Glomerular endothelial cell (primary cell): Measurements from ENCODE around the gene NINJ1. TPM values are rescaled to one million over a fixed set of nuclear protein-coding genes. Genes with fewer than 3 reads are reported as not detected.
A peak's percentile ranks its signal among the peaks of the same experiment; 100 is the strongest.
"Not testable (repeated sequence)": the region's sequence is repeated elsewhere in the genome, so short reads cannot be mapped to it uniquely, and the experiment has no call there.

Experiments
- DNase-seq: peaks from one replicate; pipeline ENCODE4 v3.0.0-alpha.2; 2011; ENCODE audit warnings: low read depth, low spot score; ENCODE audit errors: extremely low read depth
- total RNA-seq: library from RNA; depleted of rRNA; stranded (reverse); fragments of >200 nt; gene quantifications from 2 replicates; pipeline ENCODE4 v1.2.3, GENCODE V29; 2015

Gene NINJ1
- total RNA-seq, 1 donor from 2014 or later, result 150 TPM

DNA sequence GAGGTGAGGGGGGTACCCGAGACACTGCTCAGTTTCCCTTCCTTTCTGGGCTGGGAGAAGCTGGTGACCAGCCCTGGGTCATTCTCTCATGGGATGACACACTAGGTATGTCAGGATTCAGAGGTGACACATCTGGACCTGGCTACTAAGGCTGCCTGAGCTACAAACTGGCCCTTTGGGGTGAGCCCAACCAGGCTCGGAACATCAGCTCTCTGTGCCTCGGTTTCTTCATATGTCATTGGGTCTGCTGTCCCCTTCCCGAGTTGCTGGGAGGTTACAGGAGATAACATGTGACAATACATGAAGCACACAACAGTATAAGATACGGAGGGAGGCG, 26.3 kb downstream of the NINJ1 start:
- no peak for DNase-seq

- no peak for DNase-seq
Measured at GRCh38 chr9:93107151-93107824, 26.8 kb downstream of the NINJ1 start.

DNA sequence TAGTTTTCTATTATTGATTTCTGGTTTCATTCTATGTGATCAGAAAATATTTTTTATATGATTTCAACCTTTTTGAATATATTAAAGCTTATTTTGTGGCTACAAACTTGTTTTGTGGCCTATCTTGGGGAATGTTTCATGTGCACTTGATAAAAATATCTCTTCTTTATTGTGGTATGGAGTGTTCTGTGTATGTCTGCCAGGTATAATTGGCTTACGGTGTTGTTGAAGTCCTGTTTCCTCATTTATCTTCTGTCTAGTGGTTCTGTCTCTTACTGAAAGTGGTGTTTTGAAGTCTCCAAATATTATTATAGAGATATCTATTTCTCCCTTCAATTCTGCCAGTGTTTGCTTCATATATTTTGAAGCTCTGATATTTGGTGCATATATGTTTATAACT, 28.4 kb downstream of the NINJ1 start:
- DNase-seq, result no peak

DNA sequence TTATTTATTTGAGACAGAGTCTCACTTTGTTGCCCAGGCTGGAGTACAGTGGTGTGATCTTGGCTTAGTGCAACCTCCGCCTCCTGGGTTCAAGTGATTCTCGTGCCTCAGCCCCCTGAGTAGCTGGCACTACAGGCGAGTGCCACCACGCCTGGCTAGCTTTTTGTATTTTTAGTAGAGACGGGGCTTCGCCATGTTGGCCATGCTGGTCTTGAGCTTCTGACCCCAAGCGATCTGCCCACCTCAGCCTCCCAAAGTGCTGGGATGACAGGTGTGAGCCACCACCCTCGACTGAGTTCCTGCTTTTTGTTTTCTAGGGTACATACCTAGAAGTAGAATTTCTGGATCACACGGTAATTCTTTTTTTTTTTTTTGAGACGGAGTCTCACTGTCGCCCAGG, 33.0 kb downstream of the NINJ1 start:
- not testable (repeated sequence) for DNase-seq

DNA sequence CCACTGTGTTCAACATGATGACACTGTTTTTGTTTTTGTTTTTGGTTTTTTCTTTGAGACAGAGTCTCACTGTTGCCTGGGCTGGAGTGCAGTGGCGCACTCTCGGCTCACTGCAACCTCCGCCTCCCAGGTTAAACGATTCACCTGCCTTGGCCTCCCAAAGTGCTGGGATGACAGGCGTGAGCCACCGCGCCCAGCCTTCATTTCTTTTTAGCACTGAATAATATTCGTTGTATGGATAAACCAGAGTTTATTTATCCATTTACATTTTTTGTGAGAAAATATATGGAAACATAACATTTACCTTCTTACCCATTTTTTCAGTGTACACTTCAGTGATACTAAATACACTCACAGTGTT, 33.8 kb downstream of the NINJ1 start:
- no peak for DNase-seq

GRCh38 chr9:93099551-93100275, 34.3 kb downstream of the NINJ1 start:
- DNase-seq, result no peak

GRCh38 chr9:93098236-93098946, 35.7 kb downstream of the NINJ1 start:
- peak; percentile 78 for DNase-seq

GRCh38 chr9:93097511-93098201, 36.4 kb downstream of the NINJ1 start:
- DNase-seq, result no peak

DNA sequence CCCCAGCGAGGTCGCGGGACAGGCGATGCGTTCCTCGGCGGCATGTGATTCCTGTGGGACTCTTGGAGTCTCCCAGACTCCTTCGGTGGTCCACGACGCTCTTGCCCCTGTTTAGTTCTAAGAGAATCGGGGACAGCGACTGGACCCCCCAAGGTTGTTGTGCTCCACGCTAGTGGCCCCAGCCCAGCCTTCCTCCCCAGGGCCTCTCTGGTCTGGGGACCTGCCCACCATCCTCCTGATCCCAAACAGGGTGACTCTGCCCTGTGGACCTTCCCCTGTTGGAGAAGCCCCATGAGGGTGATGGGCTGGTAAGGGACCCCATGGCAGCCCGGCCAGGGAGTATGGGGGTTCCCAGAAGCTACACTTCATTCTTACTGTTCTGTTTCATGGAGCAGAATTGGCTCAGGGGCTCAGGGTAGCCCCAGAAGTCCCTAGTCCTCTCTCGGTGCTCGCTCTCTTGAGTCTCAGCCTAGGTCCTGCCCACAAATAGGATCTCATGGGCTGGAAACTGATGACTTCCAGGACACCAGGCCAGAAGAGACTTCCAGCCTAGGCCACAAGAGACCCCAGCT, 37.2 kb downstream of the NINJ1 start:
- no peak for DNase-seq

DNA sequence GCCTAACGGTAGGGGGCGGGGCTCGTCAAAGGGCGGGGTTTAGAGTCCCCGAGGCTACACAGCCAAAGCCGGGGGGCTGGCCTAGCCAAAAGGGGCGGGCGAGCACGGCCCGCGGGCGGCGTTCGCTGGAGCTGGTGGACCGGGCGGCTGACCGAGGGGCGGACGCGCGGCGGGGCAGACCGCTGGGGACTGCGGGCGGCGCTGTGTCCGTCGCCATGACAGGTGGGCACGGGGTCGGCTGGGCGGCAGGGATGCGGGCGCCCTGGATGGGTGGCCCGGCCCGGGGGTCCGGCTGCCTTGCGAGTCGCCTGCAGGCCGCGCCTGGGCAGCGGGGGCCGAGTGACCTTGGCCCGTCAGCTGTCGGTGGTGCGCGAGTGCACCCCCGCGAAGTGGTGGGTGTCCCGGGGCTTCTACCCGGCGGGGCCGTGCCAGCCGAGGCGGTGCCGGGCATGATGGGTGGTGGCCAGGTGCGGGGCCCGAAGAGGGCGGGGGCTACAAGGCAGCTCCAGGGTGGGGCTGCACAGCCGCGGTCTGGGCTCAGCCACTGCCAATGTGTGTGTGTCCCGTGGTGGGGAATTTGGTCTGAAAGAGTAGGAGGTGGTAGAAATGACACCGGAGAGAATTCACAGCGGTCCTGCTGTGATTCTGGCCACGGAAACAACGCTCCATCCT, 37.8 kb downstream of the NINJ1 start, which contains the start of gene CARD19:
TSS of gene CARD19 (plus strand) at position 87 of the 672 bp plus-strand sequence. CDS start at position 216, 129 bp downstream.
- DNase-seq, result no peak

DNA sequence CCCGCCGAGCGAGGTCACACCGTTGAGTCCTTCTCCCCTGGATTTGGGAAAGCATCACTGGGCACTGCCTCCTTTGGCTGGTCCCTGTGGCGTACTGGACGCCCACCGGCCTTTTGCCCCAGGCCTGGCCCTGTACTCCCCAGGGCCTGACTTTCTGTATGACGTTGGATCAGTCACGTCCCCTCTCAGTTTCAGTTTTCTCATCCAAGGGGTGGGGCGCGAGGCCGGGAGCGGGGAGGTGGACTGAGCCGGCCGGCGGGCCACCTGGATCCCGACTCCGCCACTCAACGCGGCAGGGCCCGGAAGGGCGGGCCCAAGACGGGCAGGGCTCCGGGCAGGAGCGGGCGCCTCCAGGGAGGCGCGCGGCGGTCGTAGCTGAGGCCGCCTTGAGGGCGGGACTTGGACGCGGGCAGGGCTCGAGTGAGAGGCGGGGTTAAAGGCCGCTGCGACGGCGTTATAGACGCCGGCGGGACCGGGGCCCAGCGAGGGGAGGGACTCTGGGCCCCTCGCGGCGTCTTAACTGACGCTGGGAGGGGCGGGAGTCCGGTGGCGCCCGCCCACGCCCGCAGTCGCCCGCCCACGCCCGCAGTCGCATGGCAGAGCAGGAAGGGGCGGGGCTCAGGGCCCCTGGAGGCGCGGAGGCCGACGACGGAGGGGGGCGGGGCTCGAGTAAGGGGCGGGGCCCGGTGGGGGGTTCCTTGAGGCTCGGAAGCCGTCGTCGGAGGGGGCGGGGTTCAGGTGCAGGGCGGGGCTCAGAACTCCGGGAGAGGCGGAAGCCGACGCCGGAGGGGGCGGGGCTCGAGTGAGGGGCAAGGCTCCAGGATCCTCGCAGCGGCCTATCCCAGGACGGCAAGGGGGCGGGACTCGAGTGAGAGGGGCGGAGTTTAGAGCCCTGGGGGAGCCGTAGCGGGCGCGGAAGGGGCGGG, 38.6 kb downstream of the NINJ1 start:
- DNase-seq, result no peak

- no peak for DNase-seq
Measured at GRCh38 chr9:93094658-93095204, 39.3 kb downstream of the NINJ1 start.

GRCh38 chr9:93093877-93094657, 40.0 kb downstream of the NINJ1 start:
- no peak for DNase-seq

DNA sequence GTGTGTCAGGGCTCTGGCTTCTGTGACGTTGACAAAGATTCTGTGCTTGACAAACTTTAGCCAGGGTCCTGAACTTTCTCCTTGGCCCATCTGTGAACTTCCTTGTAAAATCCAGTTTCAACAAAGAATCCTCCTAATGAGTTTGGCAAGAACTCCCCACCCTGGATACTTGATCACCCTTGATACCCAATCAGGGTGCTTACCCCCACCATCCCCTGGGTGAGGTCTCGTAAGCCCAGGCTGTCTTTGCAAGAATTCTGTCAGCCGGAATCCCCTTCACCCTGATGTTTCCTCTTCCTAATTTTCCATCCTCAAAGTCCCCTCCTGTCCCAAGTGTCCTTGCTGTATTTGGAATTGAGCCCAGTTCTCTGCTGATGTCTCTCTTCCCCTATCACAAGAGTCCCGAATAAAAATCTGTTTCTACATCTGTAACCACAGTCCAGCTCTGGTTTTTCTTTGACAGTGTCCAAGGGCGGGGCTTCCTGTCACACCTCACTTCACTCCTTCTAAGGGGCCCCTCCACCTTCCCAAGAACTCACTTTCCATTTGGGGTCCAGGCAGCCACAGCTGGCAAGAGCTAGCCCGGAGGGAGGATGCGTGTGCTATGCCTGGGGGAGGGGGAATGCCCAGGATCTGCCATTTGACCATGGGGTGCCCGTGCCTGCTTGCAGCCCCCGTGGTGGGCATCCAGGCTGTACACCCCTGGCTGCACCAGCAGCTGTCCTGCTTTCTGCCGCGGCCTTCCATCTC, 40.7 kb downstream of the NINJ1 start:
- no peak for DNase-seq

DNA sequence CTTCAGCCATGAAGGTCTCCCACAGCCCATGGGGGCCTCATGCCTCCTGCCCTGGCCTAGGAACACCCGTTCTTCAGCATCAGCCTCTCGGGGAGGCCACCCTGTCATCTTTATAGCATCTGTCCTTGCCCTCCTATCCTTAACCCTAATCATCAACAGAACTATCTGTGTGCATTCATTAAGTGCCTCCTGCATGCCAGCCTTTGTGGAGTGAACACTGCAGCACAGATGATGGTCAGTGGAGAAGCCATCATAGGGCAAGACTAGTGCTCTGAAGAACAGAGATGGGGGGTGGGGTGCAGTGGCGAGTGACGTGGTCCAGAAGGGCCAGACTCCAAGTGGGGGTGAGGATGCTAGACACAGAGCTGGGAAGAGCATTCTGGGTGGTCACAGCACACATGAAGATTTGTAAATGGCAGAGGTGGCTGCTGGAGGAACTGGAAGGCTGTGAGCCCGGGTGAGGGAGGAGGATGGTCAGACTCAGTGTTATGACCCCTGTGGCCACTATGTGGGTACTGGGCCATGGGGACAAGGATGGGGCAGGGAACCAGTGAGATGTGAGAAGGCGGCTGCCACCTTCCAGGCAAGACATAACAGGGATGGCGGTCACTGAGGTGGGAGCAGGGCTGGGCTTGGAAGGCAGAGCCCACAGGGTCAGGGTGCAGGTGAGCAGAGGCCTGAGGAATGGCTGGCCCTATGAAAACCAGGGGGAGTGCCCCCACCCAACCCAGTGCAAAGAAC, 41.6 kb downstream of the NINJ1 start:
- DNase-seq, result no peak

GRCh38 chr9:93091453-93092081, 42.5 kb downstream of the NINJ1 start:
- no peak for DNase-seq
